Measurements from ENCODE around the gene RAX. TPM values are rescaled to one million over a fixed set of nuclear protein-coding genes. Genes with fewer than 3 reads are reported as not detected.

Gene RAX
- polyA plus RNA-seq, 1 donor (not counting 4 experiments of a cell fraction or from before 2014, with no cell fraction given) = not detected

GRCh38 chr18:59276047-59276446 lies 2.8 kb upstream of the RAX start:
- Histone ChIP-seq H4K20me1 (ENCODE audit: control insufficient read depth, extremely low read depth, insufficient read depth, low read length) (no peaks in the 10 kb centered on the region), H3K4me3 (ENCODE audit: control insufficient read depth in 2 of 3, extremely low read depth in 1 of 3, insufficient read depth in 2 of 3, low read depth in 1 of 3, low read length in 3 of 3) (no peak overlapping the region), H3K36me3 (ENCODE audit: control insufficient read depth in 2 of 2, extremely low read depth in 1 of 2, insufficient read depth in 2 of 2, low read length in 2 of 2) (no peaks in the 10 kb centered on the region), H3K9me1 (ENCODE audit: control insufficient read depth, extremely low read depth, insufficient read depth, low read length) (no peaks in the 10 kb centered on the region), H3K4me1 (ENCODE audit: control insufficient read depth, extremely low read depth, insufficient read depth, low read length) (no peaks in the 10 kb centered on the region), H2AFZ (ENCODE audit: control insufficient read depth, low read length) (no peak overlapping the region), H3K4me2 (ENCODE audit: control insufficient read depth, extremely low read depth, insufficient read depth, low read depth, low read length) (no peak overlapping the region), H3K9me3 (ENCODE audit: control insufficient read depth, low read depth, low read length) (no peaks in the 10 kb centered on the region), H3K79me2 (ENCODE audit: control insufficient read depth, insufficient read depth, low read length) (no peaks in the 10 kb centered on the region), H3K9ac (ENCODE audit: control insufficient read depth, extremely low read depth, insufficient read depth, low read length) (no peak overlapping the region), H3K27me3 (ENCODE audit: control insufficient read depth, extremely low read depth, insufficient read depth, low read length) (peaks cover 80% of the 10 kb centered on the region), H3K27ac (ENCODE audit: control insufficient read depth, insufficient read depth, low read length) (no peak overlapping the region)
- dilution Hi-C loops (cut with MboI; ENCODE audit: extremely low pct_ligation_motif_present, low sequenced_read_pairs) = no loop called here
- no peak for TF ChIP-seq CTCF (optimal IDR thresholded peaks at IDR 0.05 in 1 of 3, IDR thresholded peaks at IDR 0.05 in 1 of 3, conservative IDR thresholded peaks at IDR 0.05 in 1 of 3; ENCODE audit: extremely low read depth in 1 of 3, insufficient read depth in 2 of 3, low read length in 3 of 3)
- no peak for TF ChIP-seq EZH2 (IDR thresholded peaks at IDR 0.05; ENCODE audit: low read length)
- DNase-seq (ENCODE audit: low read depth, low spot score) (no peak), FAIRE-seq (no peak)

- dilution Hi-C loops (cut with MboI; ENCODE audit: extremely low pct_ligation_motif_present, low sequenced_read_pairs) = no loop called here
- no peaks in the 10 kb centered on the region for H4K20me1 ChIP-seq (ENCODE audit: control insufficient read depth, extremely low read depth, insufficient read depth, low read length)
These were observed 2.2 kb upstream of the RAX start for GRCh38 chr18:59275406-59275949.

More at GRCh38 chr18:59275406-59275949, 2.2 kb upstream of the RAX start:
- Histone ChIP-seq H3K79me2 (ENCODE audit: control insufficient read depth, insufficient read depth, low read length) (no peaks in the 10 kb centered on the region), H3K9me3 (ENCODE audit: control insufficient read depth, low read depth, low read length) (no peaks in the 10 kb centered on the region), H3K9ac (ENCODE audit: control insufficient read depth, extremely low read depth, insufficient read depth, low read length) (no peak overlapping the region), H3K27ac (ENCODE audit: control insufficient read depth, insufficient read depth, low read length) (no peak overlapping the region), H3K9me1 (ENCODE audit: control insufficient read depth, extremely low read depth, insufficient read depth, low read length) (no peaks in the 10 kb centered on the region), H2AFZ (ENCODE audit: control insufficient read depth, low read length) (no peak overlapping the region), H3K36me3 (ENCODE audit: control insufficient read depth in 2 of 2, extremely low read depth in 1 of 2, insufficient read depth in 2 of 2, low read length in 2 of 2) (no peaks in the 10 kb centered on the region), H3K4me1 (ENCODE audit: control insufficient read depth, extremely low read depth, insufficient read depth, low read length) (no peaks in the 10 kb centered on the region), H3K4me2 (ENCODE audit: control insufficient read depth, extremely low read depth, insufficient read depth, low read depth, low read length) (no peak overlapping the region), H3K4me3 (ENCODE audit: control insufficient read depth in 2 of 3, extremely low read depth in 1 of 3, insufficient read depth in 2 of 3, low read depth in 1 of 3, low read length in 3 of 3) (no peak overlapping the region), H3K27me3 (ENCODE audit: control insufficient read depth, extremely low read depth, insufficient read depth, low read length) (peaks cover 85% of the 10 kb centered on the region)
- FAIRE-seq (no peak), DNase-seq (ENCODE audit: low read depth, low spot score) (no peak)
- TF ChIP-seq EZH2 (IDR thresholded peaks at IDR 0.05; ENCODE audit: low read length) = no peak
- no peak for TF ChIP-seq CTCF (optimal IDR thresholded peaks at IDR 0.05 in 1 of 3, IDR thresholded peaks at IDR 0.05 in 1 of 3, conservative IDR thresholded peaks at IDR 0.05 in 1 of 3; ENCODE audit: extremely low read depth in 1 of 3, insufficient read depth in 2 of 3, low read length in 3 of 3)

Data from keratinocyte (primary cell).